Measurements from ENCODE around the gene CAPZB.

The CAPZB gene

DNA sequence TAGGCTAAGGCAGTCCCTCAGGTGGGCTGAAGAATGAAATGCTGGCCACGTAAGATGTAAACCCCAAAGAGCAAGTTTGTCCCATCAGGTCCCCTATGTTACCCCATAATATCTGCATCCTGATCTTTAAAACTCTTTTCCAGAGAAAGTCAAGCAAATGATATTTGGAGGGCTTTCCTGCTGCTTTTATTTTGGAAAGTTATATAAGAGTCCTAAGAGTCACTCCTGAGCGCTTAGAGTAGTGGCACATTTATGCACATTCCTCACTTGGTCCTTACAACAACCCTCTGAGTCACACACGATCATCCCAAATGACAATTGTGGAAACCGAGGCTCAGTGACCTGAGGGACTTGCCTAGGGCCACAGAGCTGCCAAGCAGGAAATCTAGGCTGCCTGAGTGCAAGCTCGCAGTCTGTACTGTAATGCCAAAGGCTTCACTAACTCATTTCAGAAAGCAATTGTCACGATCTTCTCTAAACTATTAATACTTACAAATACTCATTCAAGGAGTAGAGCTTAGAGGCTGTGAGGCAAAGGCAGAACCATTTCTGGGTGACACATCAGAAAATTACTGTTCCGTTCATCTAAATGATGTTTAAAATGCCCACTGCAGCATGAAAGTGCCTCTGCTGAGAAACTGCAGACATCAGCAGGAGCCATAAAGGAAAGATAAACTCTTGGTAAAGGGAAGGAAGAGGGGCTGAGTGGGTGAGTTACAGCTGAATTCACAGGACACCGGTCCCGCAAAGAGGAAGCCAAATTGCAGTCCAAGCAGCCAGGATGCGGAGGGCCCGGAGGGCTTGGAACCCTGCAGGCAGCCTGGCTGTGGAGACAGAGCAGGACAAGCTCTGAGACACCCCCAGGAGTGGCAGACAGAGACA lies 30.8 kb downstream of the CAPZB start:
- no peak for DNase-seq (ENCODE audit: insufficient read length, low spot score)
- no peak for FAIRE-seq

DNA sequence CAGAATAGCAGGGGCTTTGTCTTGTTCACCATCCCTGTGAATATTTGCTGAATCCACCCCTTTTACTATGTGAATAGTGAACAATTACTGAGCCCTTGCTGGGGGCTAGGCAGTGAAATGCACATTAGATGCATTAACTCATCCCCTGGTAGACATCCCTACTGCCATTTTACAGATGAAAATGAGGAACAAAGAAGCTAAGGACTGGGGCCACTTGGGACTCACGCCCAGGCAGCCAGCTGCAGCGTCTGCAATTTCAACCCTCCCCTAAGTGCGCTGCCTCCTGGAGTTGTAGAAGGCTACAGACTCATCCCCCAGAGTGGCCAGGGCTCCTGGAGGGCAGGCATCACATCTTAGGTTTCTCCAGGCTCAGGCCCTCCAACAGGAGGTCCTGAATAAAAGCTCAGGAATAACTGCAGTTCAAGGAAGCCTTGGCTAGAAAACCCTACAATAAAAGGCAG lies 31.6 kb downstream of the CAPZB start:
- DNase-seq (ENCODE audit: insufficient read length, low spot score) (no peak), FAIRE-seq (no peak)
- no peak for TF ChIP-seq TAF1 (IDR thresholded peaks at IDR 0.05; ENCODE audit: low read depth, low read length)
- TF ChIP-seq POLR2AphosphoS5 (IDR thresholded peaks at IDR 0.05; ENCODE audit: low read depth, low read length) = no peak
- no peak for TF ChIP-seq POU2F2 (IDR thresholded peaks at IDR 0.05; ENCODE audit: low read depth, low read length)
- no peak for TF ChIP-seq PAX5 (IDR thresholded peaks at IDR 0.05; ENCODE audit: insufficient read depth, low read length, severe bottlenecking)
- TF ChIP-seq SPI1 (IDR thresholded peaks at IDR 0.05; ENCODE audit: low read depth, low read length) = no peak
- no peak for TF ChIP-seq POLR2A (IDR thresholded peaks at IDR 0.05; ENCODE audit: low read depth, low read length)

More for the DNA sequence above, 30.8 kb downstream of the CAPZB start:
- no peak for TF ChIP-seq PAX5 (IDR thresholded peaks at IDR 0.05; ENCODE audit: insufficient read depth, low read length, severe bottlenecking)
- no peak for TF ChIP-seq TAF1 (IDR thresholded peaks at IDR 0.05; ENCODE audit: low read depth, low read length)
- no peak for TF ChIP-seq POLR2A (IDR thresholded peaks at IDR 0.05; ENCODE audit: low read depth, low read length)
- no peak for TF ChIP-seq POU2F2 (IDR thresholded peaks at IDR 0.05; ENCODE audit: low read depth, low read length)
- TF ChIP-seq POLR2AphosphoS5 (IDR thresholded peaks at IDR 0.05; ENCODE audit: low read depth, low read length) = no peak
- TF ChIP-seq SPI1 (IDR thresholded peaks at IDR 0.05; ENCODE audit: low read depth, low read length) = peak; percentile 21; the same call in 1 of the 2 replicates

DNA sequence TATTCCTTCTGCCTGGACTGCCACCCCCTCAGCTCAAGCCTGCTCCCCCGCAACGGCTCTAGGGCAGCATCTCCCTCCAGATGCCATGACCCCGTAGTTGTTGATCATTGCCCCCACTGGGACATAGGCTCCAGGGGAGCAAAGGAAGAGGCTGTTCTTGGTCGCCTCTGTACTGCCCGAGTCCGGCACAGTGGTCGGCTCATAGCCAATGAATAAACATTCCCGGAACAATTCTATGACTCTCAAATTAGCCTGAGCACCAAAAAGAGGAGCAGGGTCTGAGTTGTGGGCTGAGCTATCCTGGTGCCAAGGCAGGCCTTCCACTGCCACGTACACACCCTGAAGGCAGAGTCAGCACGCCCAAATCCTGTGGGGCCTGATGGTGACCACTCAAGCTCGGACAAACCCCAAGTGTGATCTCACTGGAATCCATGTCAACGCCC lies 33.1 kb downstream of the CAPZB start:
- FAIRE-seq (no peak), DNase-seq (ENCODE audit: insufficient read length, low spot score) (no peak)
- TF ChIP-seq TAF1 (IDR thresholded peaks at IDR 0.05; ENCODE audit: low read depth, low read length) (no peak), PAX5 (IDR thresholded peaks at IDR 0.05; ENCODE audit: insufficient read depth, low read length, severe bottlenecking) (no peak), POLR2AphosphoS5 (IDR thresholded peaks at IDR 0.05; ENCODE audit: low read depth, low read length) (no peak), POU2F2 (IDR thresholded peaks at IDR 0.05; ENCODE audit: low read depth, low read length) (no peak), POLR2A (IDR thresholded peaks at IDR 0.05; ENCODE audit: low read depth, low read length) (no peak), SPI1 (IDR thresholded peaks at IDR 0.05; ENCODE audit: low read depth, low read length) (no peak)

DNA sequence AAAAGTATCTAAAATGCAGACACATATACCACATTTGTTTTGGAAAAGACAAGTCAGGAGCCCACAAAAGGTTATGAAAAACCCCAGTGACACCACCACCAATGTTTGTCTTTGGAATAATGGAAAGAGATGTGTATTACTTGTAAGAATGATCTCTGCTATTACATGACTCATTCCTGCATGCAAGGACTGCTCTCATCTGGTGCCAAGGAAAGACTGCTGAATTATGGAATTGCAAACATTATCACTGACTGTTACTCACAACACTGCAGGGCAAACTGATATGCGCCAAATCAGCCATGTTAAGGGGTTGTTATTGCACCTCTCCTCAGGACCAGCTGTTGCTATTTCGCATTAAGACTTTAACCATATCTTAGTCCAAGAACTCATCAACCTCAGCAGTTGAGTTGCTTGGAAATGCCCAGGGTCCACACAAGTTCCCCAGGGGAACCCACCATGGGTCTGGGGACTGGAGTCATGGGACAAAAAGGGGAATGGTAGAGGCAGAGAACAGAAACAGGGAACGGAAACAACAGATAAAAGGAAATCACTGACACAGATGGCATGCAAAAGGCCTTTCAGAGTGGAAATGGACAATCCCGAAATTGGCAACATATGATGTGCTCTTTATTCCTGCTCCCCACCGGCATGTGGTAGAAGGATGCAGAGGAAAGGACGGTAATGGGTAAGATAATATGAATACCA lies 34.4 kb downstream of the CAPZB start:
- FAIRE-seq = no peak
- TF ChIP-seq POLR2AphosphoS5 (IDR thresholded peaks at IDR 0.05; ENCODE audit: low read depth, low read length) (no peak), PAX5 (IDR thresholded peaks at IDR 0.05; ENCODE audit: insufficient read depth, low read length, severe bottlenecking) (no peak), SPI1 (IDR thresholded peaks at IDR 0.05; ENCODE audit: low read depth, low read length) (no peak), POU2F2 (IDR thresholded peaks at IDR 0.05; ENCODE audit: low read depth, low read length) (no peak), POLR2A (IDR thresholded peaks at IDR 0.05; ENCODE audit: low read depth, low read length) (no peak), TAF1 (IDR thresholded peaks at IDR 0.05; ENCODE audit: low read depth, low read length) (no peak)
- DNase-seq (ENCODE audit: insufficient read length, low spot score) = no peak

DNA sequence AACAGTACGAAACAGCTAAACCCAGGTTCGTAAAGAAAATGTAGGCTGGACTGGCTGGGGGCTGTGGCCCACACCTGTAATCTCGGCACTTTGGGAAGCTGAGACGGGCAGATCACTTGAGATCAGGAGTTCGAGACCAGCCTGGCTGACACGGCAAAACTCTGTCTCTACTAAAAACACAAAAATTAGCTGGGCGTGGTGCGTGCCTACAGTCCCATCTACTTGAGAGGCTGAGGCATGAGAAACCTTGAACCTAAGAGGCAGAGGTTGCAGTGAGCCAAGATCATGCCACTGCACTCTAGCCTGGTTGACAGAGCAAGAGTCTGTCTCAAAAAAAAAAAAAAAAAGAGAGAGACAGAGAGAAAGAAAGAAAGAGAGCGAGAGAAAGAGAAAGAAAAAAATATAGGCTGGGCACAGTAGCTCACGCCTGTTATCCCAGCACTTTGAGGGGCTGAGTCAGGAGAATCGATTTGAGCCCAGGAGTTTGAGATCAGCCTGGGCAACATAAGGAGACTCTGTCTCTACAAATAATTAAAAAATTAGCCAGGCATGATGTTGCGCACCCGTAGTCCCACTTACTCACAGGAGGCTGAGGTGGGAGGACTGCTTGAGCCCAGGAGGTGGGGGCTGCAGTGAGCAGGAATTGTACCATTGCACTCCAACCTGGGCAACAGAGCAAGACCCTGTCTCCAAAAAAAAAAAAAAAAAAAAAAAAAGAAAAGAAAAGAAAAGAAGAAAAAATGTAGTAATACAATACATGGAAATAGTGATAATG lies 35.7 kb downstream of the CAPZB start:
- DNase-seq (ENCODE audit: insufficient read length, low spot score) (no peak), FAIRE-seq (no peak)

DNA sequence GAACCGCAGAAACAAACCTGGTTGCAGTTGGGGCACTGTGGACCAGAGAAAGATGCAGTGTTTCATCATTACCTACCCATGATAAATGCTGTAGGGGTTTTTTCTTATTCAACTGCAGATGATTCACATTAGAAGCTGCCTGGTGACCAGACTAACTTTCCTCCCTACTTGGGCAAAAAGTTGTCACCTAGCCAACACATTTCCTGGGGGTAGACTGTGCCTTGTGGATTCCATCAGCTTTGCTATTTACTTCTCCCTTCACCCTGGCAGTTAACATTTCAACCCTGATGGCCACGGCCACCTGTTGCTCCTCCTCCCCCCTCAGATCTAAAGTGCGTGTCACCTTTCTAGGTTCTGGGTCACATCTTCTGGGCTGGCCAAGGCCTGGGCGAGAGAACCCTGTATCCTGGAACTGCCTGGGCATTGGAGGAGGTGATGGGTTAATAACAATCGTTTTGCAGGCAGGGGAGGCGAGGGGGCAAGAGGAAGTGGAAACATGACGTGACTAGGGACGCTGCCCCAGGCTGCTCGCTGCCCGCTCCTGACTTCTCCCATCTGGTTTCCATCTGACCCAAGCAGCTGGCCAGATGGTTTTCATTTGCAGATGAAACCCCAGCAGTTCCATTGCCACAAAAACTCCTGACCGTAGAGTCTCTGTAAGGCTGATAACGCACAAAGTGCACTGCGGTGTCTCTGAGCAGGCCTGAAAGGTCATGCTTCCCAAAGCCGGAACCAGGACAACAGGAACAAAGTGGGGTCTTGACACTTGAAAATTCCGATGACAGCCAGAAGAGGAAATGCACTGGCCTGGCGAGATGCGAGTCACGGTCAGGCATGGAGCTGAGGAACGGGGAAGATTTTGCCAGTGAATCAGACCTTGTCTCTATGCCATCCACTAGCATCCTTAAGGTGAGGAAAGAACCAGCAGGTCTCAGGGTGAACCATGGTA lies 36.6 kb downstream of the CAPZB start:
- TF ChIP-seq SPI1 (IDR thresholded peaks at IDR 0.05; ENCODE audit: low read depth, low read length) = peak; percentile 66
- no peak for TF ChIP-seq PAX5 (IDR thresholded peaks at IDR 0.05; ENCODE audit: insufficient read depth, low read length, severe bottlenecking)
- FAIRE-seq = no peak
- DNase-seq (ENCODE audit: insufficient read length, low spot score) = no peak

More for the DNA sequence above, 35.7 kb downstream of the CAPZB start:
- TF ChIP-seq POLR2AphosphoS5 (IDR thresholded peaks at IDR 0.05; ENCODE audit: low read depth, low read length) (no peak), POLR2A (IDR thresholded peaks at IDR 0.05; ENCODE audit: low read depth, low read length) (no peak), PAX5 (IDR thresholded peaks at IDR 0.05; ENCODE audit: insufficient read depth, low read length, severe bottlenecking) (no peak), POU2F2 (IDR thresholded peaks at IDR 0.05; ENCODE audit: low read depth, low read length) (no peak), TAF1 (IDR thresholded peaks at IDR 0.05; ENCODE audit: low read depth, low read length) (no peak), SPI1 (IDR thresholded peaks at IDR 0.05; ENCODE audit: low read depth, low read length) (no peak)

DNA sequence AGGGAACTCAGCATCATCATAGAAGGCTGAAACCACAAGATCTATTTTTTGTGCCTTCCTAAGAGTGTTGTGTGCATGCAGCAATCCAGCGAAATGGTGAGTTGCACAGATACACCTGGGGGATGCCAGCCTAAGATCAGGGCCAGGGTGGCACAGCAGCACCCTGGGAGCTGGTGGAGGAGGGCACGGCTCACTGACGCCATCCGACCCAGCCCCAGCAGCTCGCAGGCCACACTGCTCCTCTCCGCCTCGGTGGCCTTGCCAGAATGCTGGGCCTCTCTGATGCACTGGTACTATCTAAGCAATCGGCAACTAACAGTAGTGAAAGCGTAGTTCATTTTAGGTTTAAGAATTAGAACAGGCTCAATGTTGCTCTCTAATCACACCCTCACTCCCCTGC lies 37.8 kb downstream of the CAPZB start:
- FAIRE-seq = no peak
- no peak for TF ChIP-seq SPI1 (IDR thresholded peaks at IDR 0.05; ENCODE audit: low read depth, low read length)
- no peak for TF ChIP-seq POU2F2 (IDR thresholded peaks at IDR 0.05; ENCODE audit: low read depth, low read length)
- TF ChIP-seq PAX5 (IDR thresholded peaks at IDR 0.05; ENCODE audit: insufficient read depth, low read length, severe bottlenecking) = no peak
- TF ChIP-seq POLR2A (IDR thresholded peaks at IDR 0.05; ENCODE audit: low read depth, low read length) = no peak
- no peak for TF ChIP-seq POLR2AphosphoS5 (IDR thresholded peaks at IDR 0.05; ENCODE audit: low read depth, low read length)
- no peak for TF ChIP-seq TAF1 (IDR thresholded peaks at IDR 0.05; ENCODE audit: low read depth, low read length)
- no peak for DNase-seq (ENCODE audit: insufficient read length, low spot score)
